GM20000 (cell line): ENCODE data around the gene SMYD3.

ENCODE experiments used
- DNase-seq: peaks from one replicate; pipeline ENCODE4 v3.0.0; 2012; ENCODE audit warnings: low spot score
- TF ChIP-seq, protein P1 (sequence below): IDR thresholded peaks from 2 replicates; pipeline ENCODE4 v1.5.1; 2012; ENCODE audit warnings: mild to moderate bottlenecking, control low read depth; ENCODE audit errors: extremely low read depth, missing control alignments

SMYD3 gene

GRCh38 chr1:246483569-246483933, 23.5 kb downstream of the SMYD3 start:
- TF ChIP-seq, protein P1, sequence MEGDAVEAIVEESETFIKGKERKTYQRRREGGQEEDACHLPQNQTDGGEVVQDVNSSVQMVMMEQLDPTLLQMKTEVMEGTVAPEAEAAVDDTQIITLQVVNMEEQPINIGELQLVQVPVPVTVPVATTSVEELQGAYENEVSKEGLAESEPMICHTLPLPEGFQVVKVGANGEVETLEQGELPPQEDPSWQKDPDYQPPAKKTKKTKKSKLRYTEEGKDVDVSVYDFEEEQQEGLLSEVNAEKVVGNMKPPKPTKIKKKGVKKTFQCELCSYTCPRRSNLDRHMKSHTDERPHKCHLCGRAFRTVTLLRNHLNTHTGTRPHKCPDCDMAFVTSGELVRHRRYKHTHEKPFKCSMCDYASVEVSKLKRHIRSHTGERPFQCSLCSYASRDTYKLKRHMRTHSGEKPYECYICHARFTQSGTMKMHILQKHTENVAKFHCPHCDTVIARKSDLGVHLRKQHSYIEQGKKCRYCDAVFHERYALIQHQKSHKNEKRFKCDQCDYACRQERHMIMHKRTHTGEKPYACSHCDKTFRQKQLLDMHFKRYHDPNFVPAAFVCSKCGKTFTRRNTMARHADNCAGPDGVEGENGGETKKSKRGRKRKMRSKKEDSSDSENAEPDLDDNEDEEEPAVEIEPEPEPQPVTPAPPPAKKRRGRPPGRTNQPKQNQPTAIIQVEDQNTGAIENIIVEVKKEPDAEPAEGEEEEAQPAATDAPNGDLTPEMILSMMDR = no peak
- no peak for DNase-seq

GRCh38 chr1:246482805-246483568, 24.1 kb downstream of the SMYD3 start:
- peak; percentile 35 for DNase-seq
- TF ChIP-seq, protein P1 = no peak

DNA sequence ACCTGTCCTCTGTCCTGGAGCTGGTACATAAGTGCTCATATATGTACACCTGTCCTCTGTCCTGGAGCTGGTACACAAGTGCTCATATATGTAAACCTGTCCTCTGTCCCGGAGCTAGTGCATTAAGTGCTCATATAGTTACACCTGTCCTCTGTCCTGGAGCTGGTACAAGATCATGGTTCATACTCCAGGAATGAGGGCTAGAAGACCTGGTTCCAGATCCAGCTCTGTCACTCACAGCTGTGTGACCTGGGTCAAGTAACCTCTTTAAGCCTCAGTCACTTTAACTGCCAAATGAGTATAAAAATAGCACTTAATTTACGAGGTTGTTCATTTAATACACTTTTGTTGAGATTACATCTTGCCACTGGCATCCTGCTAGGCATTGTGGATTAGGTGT, 28.0 kb downstream of the SMYD3 start:
- no peak for DNase-seq
- TF ChIP-seq, protein P1 = no peak

GRCh38 chr1:246477634-246478033, 29.4 kb downstream of the SMYD3 start:
- no peak for DNase-seq
- TF ChIP-seq, protein P1 = no peak

- TF ChIP-seq, protein P1 = no peak
- no peak for DNase-seq
Measured at GRCh38 chr1:246476771-246477170, 30.3 kb downstream of the SMYD3 start.

DNA sequence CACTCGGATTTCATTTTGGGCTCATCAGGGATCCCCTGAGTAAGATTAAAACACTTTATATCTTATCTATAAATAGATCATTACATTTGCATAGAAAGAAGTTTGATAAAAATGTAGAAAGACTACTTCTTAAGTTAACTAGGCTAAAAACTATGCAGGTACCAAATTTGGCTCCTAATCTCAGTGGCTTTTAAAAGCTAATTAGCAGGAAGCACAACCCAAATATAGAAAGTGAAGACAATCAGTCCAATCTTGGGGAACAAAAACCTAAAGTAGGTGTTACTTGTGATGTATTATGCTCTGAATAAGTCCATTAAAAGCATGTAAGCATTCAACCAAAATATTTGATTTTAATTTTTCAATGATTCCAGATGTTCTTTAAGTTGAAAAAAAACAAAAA, 35.4 kb downstream of the SMYD3 start:
- no peak for DNase-seq
- TF ChIP-seq, protein P1 = no peak

DNA sequence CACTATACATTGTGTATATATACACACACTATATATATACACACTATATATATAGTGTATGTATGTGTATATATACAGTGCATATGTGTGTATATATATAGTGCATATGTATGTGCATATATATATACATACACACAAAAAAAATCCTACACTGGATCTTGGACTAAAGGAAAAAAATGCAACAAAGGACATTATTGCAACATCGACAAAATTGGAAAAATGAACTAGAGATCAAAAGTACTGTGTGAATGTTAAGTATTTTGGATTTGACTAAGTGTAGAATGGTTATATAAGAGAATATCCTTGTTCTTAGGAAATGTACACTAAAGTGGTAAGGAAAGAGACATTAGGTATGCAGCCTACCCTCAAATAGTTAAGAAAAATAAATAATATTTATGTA, 36.5 kb downstream of the SMYD3 start:
- TF ChIP-seq, protein P1 = no peak
- no peak for DNase-seq
